ENCODE results near the gene PPHLN1.

DNA sequence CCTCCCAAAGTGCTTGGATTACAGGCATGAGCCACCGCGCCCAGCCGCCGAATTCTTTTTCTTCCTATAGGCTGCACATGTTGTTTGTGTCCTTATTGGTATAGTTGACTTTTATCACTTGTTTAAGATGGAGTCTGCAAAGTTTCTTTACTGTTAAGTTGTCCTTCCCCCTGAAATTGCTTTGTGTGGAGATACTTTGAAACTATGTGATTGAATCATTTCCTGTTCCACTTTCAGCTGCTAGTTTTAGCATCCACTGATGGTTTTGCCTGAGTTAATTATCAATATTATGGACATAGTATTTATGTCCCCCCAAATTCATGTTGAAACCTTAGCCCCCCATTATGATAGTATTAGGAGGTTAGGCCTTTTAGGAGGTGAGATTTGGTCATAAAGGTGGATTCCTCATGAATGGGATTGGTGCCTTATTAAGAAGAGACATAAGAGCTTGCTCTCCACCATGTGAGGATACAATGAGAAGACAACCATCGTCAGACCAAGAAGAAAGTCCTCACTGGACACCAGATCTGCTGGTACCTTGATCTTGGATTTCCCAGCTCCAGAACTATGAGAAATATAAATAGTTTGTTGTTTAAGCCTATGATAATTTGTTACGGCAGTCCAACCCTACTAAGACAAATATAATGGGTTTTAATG lies 34.9 kb downstream of the PPHLN1 start:
- TF ChIP-seq POLR2AphosphoS5 (IDR thresholded peaks at IDR 0.05; ENCODE audit: low read depth, low read length) (no peak), REST (IDR thresholded peaks at IDR 0.05; ENCODE audit: insufficient read depth in 1 of 2, low read depth in 2 of 2, low read length in 2 of 2) (no peak), TAF1 (IDR thresholded peaks at IDR 0.05; ENCODE audit: borderline replicate concordance, insufficient read depth, low read length) (no peak), SIN3A (IDR thresholded peaks at IDR 0.05; ENCODE audit: borderline replicate concordance, insufficient read depth, low read length) (no peak)

All from PFSK-1 (cell line).